H1 (cell line): Measurements from ENCODE around the gene PRDM15. TPM values are rescaled to one million over a fixed set of nuclear protein-coding genes. Genes with fewer than 3 reads are reported as not detected.

Experiments used
- CTCF ChIA-PET: fragments of 300-600 bp; sonication (Branson Sonifier 250); formaldehyde crosslinking; loops from one replicate; lab custom pipeline; 2021; ENCODE audit not compliant: partially characterized antibody; lab: Charles Lee
- POLR2A ChIA-PET: fragments of 300-600 bp; sonication (Branson Sonifier 250); formaldehyde crosslinking; loops from one replicate; lab custom pipeline; 2021; ENCODE audit warnings: inconsistent platforms; ENCODE audit not compliant: partially characterized antibody; lab: Charles Lee
- DNase-seq, 2 experiments: peaks; one replicate each; pipeline versions ENCODE4 v3.0.0 to v3.0.0-alpha.2; 2010 to 2022; ENCODE audit warnings: low spot score in 2 of 2, low read depth in 1 of 2, mixed read lengths in 1 of 2
- FAIRE-seq: peaks from 2 replicates; lab custom pipeline; 2011; peaks lifted over from hg19 to GRCh38; lab: Jason Lieb, UNC
- H2AFZ ChIP-seq: 2 replicates; pipeline ENCODE4 v1.8.1; 2012; ENCODE audit warnings: low read length, inconsistent platforms
- H2AK5ac ChIP-seq: 2 replicates; pipeline ENCODE4 v1.6.1; 2013; ENCODE audit warnings: low read depth, low read length
- H2BK120ac ChIP-seq: replicated peaks from 2 replicates; pipeline ENCODE3; 2013; ENCODE audit warnings: low read depth, low read length, inconsistent platforms
- H2BK12ac ChIP-seq: 2 replicates; pipeline ENCODE4 v1.6.1; 2013; ENCODE audit warnings: low read depth, low read length
- H2BK15ac ChIP-seq: 2 replicates; pipeline ENCODE4 v1.6.1; 2013; ENCODE audit warnings: low read length
- H2BK20ac ChIP-seq: 2 replicates; pipeline ENCODE4 v1.6.1; 2013; ENCODE audit warnings: low read length
- H2BK5ac ChIP-seq: 2 replicates; pipeline ENCODE4 v1.6.1; 2013; ENCODE audit warnings: low read depth, low read length
- H3K14ac ChIP-seq: 2 replicates; pipeline ENCODE4 v1.6.1; 2013; ENCODE audit warnings: inconsistent platforms; ENCODE audit not compliant: insufficient read length
- H3K18ac ChIP-seq: 2 replicates; pipeline ENCODE4 v1.6.1; 2013; ENCODE audit warnings: low read length; ENCODE audit errors: extremely low read depth
- H3K23ac ChIP-seq: 2 replicates; pipeline ENCODE4 v1.6.1; 2013; ENCODE audit warnings: inconsistent platforms; ENCODE audit not compliant: insufficient read length
- H3K23me2 ChIP-seq: 2 replicates; pipeline ENCODE4 v1.6.1; 2013; ENCODE audit warnings: low read depth, low read length
- H3K27ac ChIP-seq: 2 replicates; pipeline ENCODE4 v1.6.1; 2011; ENCODE audit warnings: low read depth, low read length, inconsistent platforms
- H3K27me3 ChIP-seq, 4 experiments: replicated peaks in 1 of 4; 1 replicate in 1 of 4; 2 replicates in 3 of 4; pipeline versions ENCODE4 v1.6.1 to v1.8.1; 2011 to 2013; ENCODE audit warnings: low read length in 3 of 4, mild to moderate bottlenecking in 3 of 4, inconsistent platforms in 2 of 4, mixed read lengths in 2 of 4, moderate library complexity in 1 of 4; ENCODE audit not compliant: control insufficient read depth in 3 of 4, insufficient read depth in 3 of 4; ENCODE audit errors: extremely low read depth in 1 of 4
- H3K36me3 ChIP-seq, 4 experiments: 2 replicates each; pipeline versions ENCODE4 v1.6.1 to v1.8.1; 2011 to 2013; ENCODE audit warnings: mild to moderate bottlenecking in 4 of 4, low read length in 3 of 4, moderate library complexity in 2 of 4, control low read depth in 1 of 4, inconsistent platforms in 1 of 4; ENCODE audit not compliant: insufficient read depth in 4 of 4, control insufficient read depth in 2 of 4
- H3K4ac ChIP-seq: replicated peaks from 2 replicates; pipeline ENCODE3; 2013; ENCODE audit warnings: low read length, low read depth, mixed read lengths, inconsistent platforms; ENCODE audit not compliant: insufficient read length
- H3K4me1 ChIP-seq, 4 experiments: replicated peaks in 1 of 4; 1 replicate in 1 of 4; 2 replicates in 3 of 4; pipeline versions ENCODE4 v1.6.1 to v1.8.1; 2011 to 2013; ENCODE audit warnings: low read length in 3 of 4, inconsistent platforms in 2 of 4, mixed read lengths in 1 of 4; ENCODE audit not compliant: insufficient read depth in 4 of 4, control insufficient read depth in 3 of 4
- H3K4me2 ChIP-seq, 2 experiments: 2 replicates each; pipeline versions ENCODE4 v1.6.1 to v1.8.1; 2011 to 2013; ENCODE audit warnings: low read depth in 2 of 2, low read length in 2 of 2, control low read depth in 1 of 2, inconsistent platforms in 1 of 2, mild to moderate bottlenecking in 1 of 2; ENCODE audit not compliant: insufficient read depth in 1 of 2
- H3K4me3 ChIP-seq, 4 experiments: fragments of 200-600, 300-600 bp in 1 of 4; sonication (generic), shearing (Covaris generic), sonication (Bioruptor Twin) in 1 of 4; 2 replicates each; pipeline versions ENCODE4 v1.5.1 to v1.8.1; 2011 to 2016; ENCODE audit warnings: low read length in 4 of 4, low read depth in 3 of 4, control low read depth in 2 of 4, inconsistent platforms in 2 of 4, mild to moderate bottlenecking in 2 of 4, mixed read lengths in 1 of 4, moderate library complexity in 1 of 4; ENCODE audit not compliant: insufficient read depth in 2 of 4; ENCODE audit errors: extremely low read depth in 1 of 4
- H3K56ac ChIP-seq: replicated peaks from 2 replicates; pipeline ENCODE3; 2013; ENCODE audit warnings: low read depth, mild to moderate bottlenecking, mixed read lengths, low read length, inconsistent platforms; ENCODE audit not compliant: insufficient read length
- H3K79me1 ChIP-seq: 2 replicates; pipeline ENCODE4 v1.6.1; 2013; ENCODE audit warnings: low read depth, low read length, control low read depth
- H3K79me2 ChIP-seq, 2 experiments: 2 replicates each; pipeline versions ENCODE4 v1.6.1 to v1.8.1; 2012 to 2013; ENCODE audit warnings: low read length in 2 of 2, mild to moderate bottlenecking in 2 of 2, inconsistent platforms in 1 of 2; ENCODE audit not compliant: insufficient read depth in 2 of 2, control insufficient read depth in 1 of 2
- H3K9ac ChIP-seq, 4 experiments: replicated peaks in 1 of 4; 1 replicate in 1 of 4; 2 replicates in 3 of 4; pipeline versions ENCODE4 v1.6.1 to v1.8.1; 2011 to 2013; ENCODE audit warnings: low read depth in 3 of 4, low read length in 3 of 4, control low read depth in 2 of 4, mild to moderate bottlenecking in 2 of 4, moderate library complexity in 2 of 4, inconsistent platforms in 1 of 4; ENCODE audit errors: extremely low read depth in 1 of 4
- H3K9me3 ChIP-seq, 2 experiments: 2 replicates each; pipeline versions ENCODE4 v1.6.1 to v1.8.1; 2012 to 2013; ENCODE audit warnings: mild to moderate bottlenecking in 2 of 2, moderate library complexity in 2 of 2, control low read depth in 1 of 2, inconsistent platforms in 1 of 2, low read depth in 1 of 2, low read length in 1 of 2, mixed read lengths in 1 of 2; ENCODE audit not compliant: insufficient read depth in 2 of 2
- H4K20me1 ChIP-seq, 2 experiments: replicated peaks in 1 of 2; 2 replicates each; pipeline versions ENCODE3 to v1.8.1; 2011 to 2013; ENCODE audit warnings: inconsistent platforms in 2 of 2, low read length in 2 of 2, mild to moderate bottlenecking in 1 of 2; ENCODE audit not compliant: insufficient read depth in 2 of 2, control insufficient read depth in 1 of 2
- H4K5ac ChIP-seq: 2 replicates; pipeline ENCODE4 v1.6.1; 2013; ENCODE audit warnings: low read length, low read depth, mixed read lengths, inconsistent platforms; ENCODE audit not compliant: insufficient read length
- H4K8ac ChIP-seq: 2 replicates; pipeline ENCODE4 v1.8.0; 2013; ENCODE audit warnings: mild to moderate bottlenecking, moderate library complexity, low read length, inconsistent platforms; ENCODE audit not compliant: insufficient read depth; ENCODE audit errors: extremely low read depth
- H4K91ac ChIP-seq: replicated peaks from 2 replicates; pipeline ENCODE3; 2013; ENCODE audit warnings: low read length, mixed read lengths, inconsistent platforms; ENCODE audit not compliant: insufficient read length
- BRCA1 ChIP-seq: IDR thresholded peaks from 2 replicates; pipeline ENCODE4 v1.6.1; 2012; ENCODE audit warnings: low read depth, low read length, improper control_type of control experiment
- FOSL1 ChIP-seq: IDR thresholded peaks from 2 replicates; pipeline ENCODE4 v1.6.1; 2011; ENCODE audit warnings: mild to moderate bottlenecking, low read depth, low read length, moderate library complexity; ENCODE audit not compliant: insufficient read depth
- JUN ChIP-seq: IDR thresholded peaks from 2 replicates; pipeline ENCODE4 v1.6.1; 2011; ENCODE audit warnings: low read depth, mild to moderate bottlenecking, improper control_type of control experiment, low read length
- MAFK ChIP-seq: IDR thresholded peaks from 2 replicates; pipeline ENCODE4 v1.6.1; 2012; ENCODE audit warnings: low read depth, mild to moderate bottlenecking, improper control_type of control experiment, low read length
- SUZ12 ChIP-seq: fragments of 200-600 bp; sonication (generic); IDR thresholded peaks from 2 replicates; pipeline ENCODE4 v1.6.1; 2012; ENCODE audit warnings: mild to moderate bottlenecking, inconsistent platforms, low read length, moderate library complexity, mixed read lengths
- TAF7 ChIP-seq: optimal IDR thresholded peaks from 2 replicates; pipeline ENCODE3; 2011; ENCODE audit warnings: low read depth, mild to moderate bottlenecking, inconsistent platforms, low read length, moderate library complexity, borderline replicate concordance
- USF2 ChIP-seq: IDR thresholded peaks from 2 replicates; pipeline ENCODE4 v1.6.1; 2011; ENCODE audit warnings: low read length, improper control_type of control experiment
- ZNF274 ChIP-seq: IDR thresholded peaks from 2 replicates; pipeline ENCODE4 v1.7.0; 2012; ENCODE audit warnings: low read length, borderline replicate concordance; ENCODE audit errors: extremely low read depth
- WGBS, 2 experiments: shearing (Covaris generic) in 1 of 2; methylation state at CpG; one replicate each; pipeline versions ENCODE4 v1.1.6 to v1.1.7; 2013 to 2015; ENCODE audit warnings: low lambda C conversion rate in 2 of 2, mixed read lengths in 2 of 2, inconsistent platforms in 1 of 2, low coverage in 1 of 2, missing lambda C conversion rate in 1 of 2; ENCODE audit not compliant: insufficient replicate concordance in 2 of 2, insufficient coverage in 1 of 2, insufficient read length in 1 of 2; ENCODE audit errors: extremely low coverage in 1 of 2, missing lambda C conversion rate in 1 of 2; 5-methylcytosine and 5-hydroxymethylcytosine counted together
- polyA plus RNA-seq, 7 experiments: library from polyadenylated mRNA; depleted of rRNA in 3 of 7; stranded (reverse) in 5 of 7; unstranded in 2 of 7; fragments of >200 nt in 5 of 7; fragments of 200-250 nt in 2 of 7; gene quantifications; 1 replicate in 5 of 7; 2 replicates in 1 of 7; 4 replicates in 1 of 7; pipeline versions ENCODE4 v1.2.1 to v1.2.3, GENCODE V29; 2011 to 2013; ENCODE audit warnings: missing spikeins in 2 of 7, mixed read lengths in 2 of 7
- total RNA-seq: library from RNA; stranded (reverse); fragmentation: NEBNext Ultra II Directional; extraction: Animal tissue kit (Norgen Biotek cat#: 25700); gene quantifications from 2 replicates; pipeline ENCODE4 v1.2.1, GENCODE V29; 2021

PRDM15 gene
- total and polyA plus RNA-seq, 2 of the 8 experiments (the other 6 are each of a cell fraction or from before 2014, with no cell fraction given), result 9.7 to 10.5 TPM

DNA sequence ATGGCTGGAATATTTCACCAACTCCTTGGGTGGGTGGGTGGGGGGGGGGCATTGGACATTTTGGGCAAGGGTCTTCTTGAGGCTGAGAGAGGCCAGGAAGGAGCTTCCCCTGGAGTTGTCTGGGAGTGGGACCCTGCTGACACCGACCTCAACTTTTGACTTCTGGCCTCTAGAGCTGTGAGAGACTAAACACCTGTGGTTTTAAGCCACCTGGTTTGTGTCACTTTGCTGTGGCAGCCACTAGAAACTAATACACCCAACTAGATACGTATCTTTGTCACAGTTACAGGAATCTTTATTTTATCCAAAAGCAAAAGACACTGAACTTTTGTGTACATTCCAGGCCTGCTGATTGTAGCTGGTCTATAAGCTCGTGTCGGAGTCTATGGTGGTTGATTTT is 102.4 kb downstream of the PRDM15 start:
- no peak overlapping the region for H2BK12ac ChIP-seq
- H3K79me1 ChIP-seq, result no peaks in the 10 kb centered on the region
- H3K56ac ChIP-seq, result no peak overlapping the region
- no peaks in the 10 kb centered on the region for H3K9me3 ChIP-seq
- H3K23me2 ChIP-seq, result no peaks in the 10 kb centered on the region
- H3K4me1 ChIP-seq, result peaks cover 8 to 16% (median 11%) of the 10 kb centered on the region in 4 experiments
- no peak overlapping the region for H4K8ac ChIP-seq
- no peak overlapping the region for H2BK5ac ChIP-seq
- H2BK15ac ChIP-seq, result no peak overlapping the region
- no peak overlapping the region for H3K27ac ChIP-seq
- TF ChIP-seq TAF7 (no peak), MAFK (no peak), ZNF274 (no peak), FOSL1 (no peak), BRCA1 (no peak), JUN (no peak), USF2 (no peak), SUZ12 (no peak)
- H3K4me2 ChIP-seq, result no peak overlapping the region
- H3K4ac ChIP-seq, result no peak overlapping the region
- no peak overlapping the region for H3K9ac ChIP-seq
- H3K18ac ChIP-seq, result no peak overlapping the region
- no peaks in the 10 kb centered on the region for H3K79me2 ChIP-seq
- H3K23ac ChIP-seq, result no peak overlapping the region
- no peak overlapping the region for H3K14ac ChIP-seq
- H4K91ac ChIP-seq, result no peak overlapping the region
- DNase-seq (no peak), FAIRE-seq (no peak)
- 85% methylated on average over 4 of the region's 4 CpGs; no CpG with 5 or more reads in 1 of the 2 experiments for WGBS, 2 experiments
- H2BK120ac ChIP-seq, result no peak overlapping the region
- H2BK20ac ChIP-seq, result no peak overlapping the region
- POLR2A ChIA-PET, result interaction anchor here (0.8 to 2.1 kb wide), 3 partner anchors 11 to 60 kb away, joined by 3 to 7 read pairs (median 5); no protein-coding TSS in a partner anchor
- no peak overlapping the region for H3K4me3 ChIP-seq
- no peak overlapping the region for H4K5ac ChIP-seq
- H3K36me3 ChIP-seq, result no peaks in the 10 kb centered on the region
- H2AFZ ChIP-seq, result no peak overlapping the region
- H3K27me3 ChIP-seq, result peaks cover 1 to 8% (median 3%) of the 10 kb centered on the region in 4 experiments; a peak in 6 of 7 replicates
- no peaks in the 10 kb centered on the region for H4K20me1 ChIP-seq
- H2AK5ac ChIP-seq, result no peak overlapping the region
- CTCF ChIA-PET, result interaction anchor here (0.7 to 7.0 kb wide), 19 partner anchors 8 to 165 kb away, joined by 3 to 82 read pairs (median 5); partner anchors contain the start of gene RIPK4
